H1 (cell line): ENCODE measurements around the gene MYL11. TPM values are rescaled to one million over a fixed set of nuclear protein-coding genes. Genes with fewer than 3 reads are reported as not detected.

Experiments
- ASH2L ChIP-seq: fragments of 200-600, 300-600 bp; sonication (generic); IDR thresholded peaks from one replicate; pipeline ENCODE4 v1.7.1; 2017; ENCODE audit warnings: low read length
- CHD1 ChIP-seq: IDR thresholded peaks from 2 replicates; pipeline ENCODE4 v1.6.1; 2012; ENCODE audit warnings: low read depth, low read length, improper control_type of control experiment
- CHD7 ChIP-seq: fragments of 300-600 bp; sonication (generic); IDR thresholded peaks from 2 replicates; pipeline ENCODE4 v1.7.1; 2012; ENCODE audit warnings: low read length, moderate library complexity, mild to moderate bottlenecking, inconsistent platforms; ENCODE audit not compliant: insufficient replicate concordance
- CTBP2 ChIP-seq: IDR thresholded peaks from 2 replicates; pipeline ENCODE4 v1.7.0; 2011; ENCODE audit warnings: borderline replicate concordance, mild to moderate bottlenecking, moderate library complexity, mixed read lengths, low read length; ENCODE audit not compliant: insufficient read depth, insufficient read length
- HDAC2 ChIP-seq, 2 experiments: fragments of 300-600 bp in 1 of 2; sonication (generic) in 1 of 2; IDR thresholded peaks; 2 replicates each; pipeline ENCODE4 v1.6.1; 2011 to 2012; ENCODE audit warnings: low read depth in 2 of 2, low read length in 2 of 2, mild to moderate bottlenecking in 2 of 2, moderate library complexity in 2 of 2, borderline replicate concordance in 1 of 2, inconsistent platforms in 1 of 2
- PHF8 ChIP-seq: fragments of 200-600 bp; sonication (generic); conservative IDR thresholded peaks from 2 replicates; pipeline ENCODE4 v1.7.1; 2012; ENCODE audit warnings: low read depth, mild to moderate bottlenecking, inconsistent platforms, low read length, moderate library complexity
- RNF2 ChIP-seq: fragments of 200-900, 300-1000 bp; sonication (generic); IDR thresholded peaks from 2 replicates; pipeline ENCODE4 v1.7.1; 2016; ENCODE audit warnings: borderline replicate concordance, low read depth, mild to moderate bottlenecking, antibody characterized with exemption, low read length; ENCODE audit not compliant: poor library complexity, severe bottlenecking; ENCODE audit errors: missing control alignments
- USF2 ChIP-seq: IDR thresholded peaks from 2 replicates; pipeline ENCODE4 v1.6.1; 2011; ENCODE audit warnings: low read length, improper control_type of control experiment
- polyA plus RNA-seq, 7 experiments: library from polyadenylated mRNA; depleted of rRNA in 3 of 7; stranded (reverse) in 5 of 7; unstranded in 2 of 7; fragments of >200 nt in 5 of 7; fragments of 200-250 nt in 2 of 7; gene quantifications; 1 replicate in 5 of 7; 2 replicates in 1 of 7; 4 replicates in 1 of 7; pipeline versions ENCODE4 v1.2.1 to v1.2.3, GENCODE V29; 2011 to 2013; ENCODE audit warnings: missing spikeins in 2 of 7, mixed read lengths in 2 of 7
- total RNA-seq: library from RNA; stranded (reverse); fragmentation: NEBNext Ultra II Directional; extraction: Animal tissue kit (Norgen Biotek cat#: 25700); gene quantifications from 2 replicates; pipeline ENCODE4 v1.2.1, GENCODE V29; 2021
- TF ChIP-seq, protein P1 (sequence below): IDR thresholded peaks from 2 replicates; pipeline ENCODE4 v1.6.1; 2011; ENCODE audit warnings: low read depth, mild to moderate bottlenecking, low read length; ENCODE audit not compliant: insufficient read depth

The MYL11 gene
- total and polyA plus RNA-seq, 2 of the 8 experiments (the other 6 are each of a cell fraction or from before 2014, with no cell fraction given), result 1.2 to 1.4 TPM

GRCh38 chr16:30348929-30349328 is 25.7 kb upstream of the MYL11 start (continued):
- TF ChIP-seq USF2 (no peak), ASH2L (no peak), RNF2 (no peak), HDAC2 (IDR thresholded peaks at IDR 0.05; ENCODE audit: borderline replicate concordance in 1 of 2, low read depth in 2 of 2, low read length in 2 of 2) (no peak), PHF8 (no peak), CHD1 (no peak), CTBP2 (no peak), CHD7 (no peak)
- TF ChIP-seq, protein P1, sequence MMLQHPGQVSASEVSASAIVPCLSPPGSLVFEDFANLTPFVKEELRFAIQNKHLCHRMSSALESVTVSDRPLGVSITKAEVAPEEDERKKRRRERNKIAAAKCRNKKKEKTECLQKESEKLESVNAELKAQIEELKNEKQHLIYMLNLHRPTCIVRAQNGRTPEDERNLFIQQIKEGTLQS, result no peak
